Spleen (tissue), 11 donors: ENCODE data around the gene TMEM185A. TPM values are rescaled to one million over a fixed set of nuclear protein-coding genes. Genes with fewer than 3 reads are reported as not detected.

ENCODE experiments used
- DNase-seq: peaks from one replicate; pipeline ENCODE4 v3.0.0-alpha.2; 2020
- H3K27ac ChIP-seq, 8 donors: fragments of 200-600 bp; sonication (generic) in 7 of 8; 1 replicate in 4 of 8; 2 replicates in 4 of 8; pipeline versions ENCODE4 v1.5.0 to v1.8.0; 2016 to 2021; ENCODE audit warnings: inconsistent platforms in 4 of 8, mild to moderate bottlenecking in 4 of 8, moderate library complexity in 1 of 8
- H3K27me3 ChIP-seq, 7 donors: fragments of 200-600 bp; sonication (generic) in 6 of 7; replicated peaks in 1 of 7; 1 replicate in 4 of 7; 2 replicates in 3 of 7; pipeline versions ENCODE4 v1.5.0 to v1.8.0; 2016 to 2021; ENCODE audit warnings: inconsistent platforms in 3 of 7, mild to moderate bottlenecking in 1 of 7
- H3K36me3 ChIP-seq, 6 donors: fragments of 200-600 bp; sonication (generic) in 5 of 6; 1 replicate in 4 of 6; 2 replicates in 2 of 6; pipeline versions ENCODE4 v1.5.0 to v1.8.0; 2016 to 2021; ENCODE audit warnings: inconsistent platforms in 2 of 6
- H3K4me1 ChIP-seq, 6 donors: fragments of 200-600 bp; sonication (generic) in 5 of 6; 1 replicate in 3 of 6; 2 replicates in 3 of 6; pipeline versions ENCODE4 v1.5.0 to v1.8.0; 2016 to 2021; ENCODE audit warnings: inconsistent platforms in 3 of 6
- H3K4me3 ChIP-seq, 8 donors: fragments of 200-600 bp; sonication (generic) in 7 of 8; 1 replicate in 4 of 8; 2 replicates in 4 of 8; pipeline versions ENCODE4 v1.5.0 to v1.8.0; 2016 to 2021; ENCODE audit warnings: inconsistent platforms in 4 of 8, mild to moderate bottlenecking in 4 of 8, moderate library complexity in 2 of 8
- H3K9me3 ChIP-seq, 8 donors: fragments of 200-600 bp; sonication (generic) in 7 of 8; 1 replicate in 4 of 8; 2 replicates in 4 of 8; pipeline versions ENCODE4 v1.5.0 to v1.8.0; 2016 to 2021; ENCODE audit warnings: inconsistent platforms in 4 of 8
- POLR2A ChIP-seq, 3 donors: fragments of 450-650 bp; IDR thresholded peaks; one replicate each; pipeline ENCODE4 v1.5.1; 2017; ENCODE audit warnings: antibody characterized with exemption in 3 of 3, mild to moderate bottlenecking in 1 of 3
- POLR2AphosphoS5 ChIP-seq, 3 donors: sonication (generic); formaldehyde crosslinking; IDR thresholded peaks; one replicate each; pipeline ENCODE4 v1.5.1; 2017; ENCODE audit warnings: antibody characterized with exemption in 3 of 3
- WGBS, 5 donors: extraction: QIAGEN DNeasy Blood & Tissue Kit in 3 of 5; methylation state at CpG; one replicate each; pipeline versions ENCODE4 v1.1.5 to v1.1.7; 2013 to 2018; 5-methylcytosine and 5-hydroxymethylcytosine counted together
- intact Hi-C: fragments of 100-400 bp; cut with DNase I; formaldehyde crosslinking; loops from one replicate; pipeline ENCODE4 v1.15.0; 2023; ENCODE audit warnings: low total_unique reads
- polyA plus RNA-seq, 3 donors: library from polyadenylated mRNA; stranded (reverse); fragments of 200-250 nt; gene quantifications; one replicate each; pipeline ENCODE4 v1.2.1, GENCODE V29; 2013
- total RNA-seq, 7 donors: library from RNA; depleted of rRNA in 3 of 7; stranded (reverse); fragments of >200 nt in 3 of 7; fragmentation: NEBNext Ultra II Directional in 4 of 7; extraction: Animal tissue kit (Norgen Biotek cat#: 25700) in 4 of 7; gene quantifications; one replicate each; pipeline versions ENCODE4 v1.1.0 to v1.2.1, GENCODE V29; 2016 to 2021
- TF ChIP-seq, protein P1 (sequence below), 11 experiments: fragments of 200-600 bp in 7 of 11; fragments of 450-650 bp in 4 of 11; sonication (generic) in 4 of 11; IDR thresholded peaks in 8 of 11; conservative IDR thresholded peaks in 3 of 11; 1 replicate in 7 of 11; 2 replicates in 4 of 11; pipeline versions ENCODE4 v1.4.0 to v1.8.0; 2016 to 2021; ENCODE audit warnings: antibody characterized with exemption in 11 of 11, inconsistent platforms in 4 of 11, mild to moderate bottlenecking in 1 of 11
- donor health status: healthy with polysubstance abuse.
- donor health status: DM: no; HTN: no; CAD: no; lungs with moderate emphysema.
- donor health status: DM: no; HTN: no; CAD: no.
- donor health status: Bipolar disorder and iron deficiency.
- donor health status: healthy.
- donor health status: DM: no; HTN: no; CAD: no.
- donor health status: DM: yes; HTN: yes; CAD: no.

The TMEM185A gene
- total and polyA plus RNA-seq, 10 donors, result 11.3 to 48.3 (median 30.4) TPM

DNA sequence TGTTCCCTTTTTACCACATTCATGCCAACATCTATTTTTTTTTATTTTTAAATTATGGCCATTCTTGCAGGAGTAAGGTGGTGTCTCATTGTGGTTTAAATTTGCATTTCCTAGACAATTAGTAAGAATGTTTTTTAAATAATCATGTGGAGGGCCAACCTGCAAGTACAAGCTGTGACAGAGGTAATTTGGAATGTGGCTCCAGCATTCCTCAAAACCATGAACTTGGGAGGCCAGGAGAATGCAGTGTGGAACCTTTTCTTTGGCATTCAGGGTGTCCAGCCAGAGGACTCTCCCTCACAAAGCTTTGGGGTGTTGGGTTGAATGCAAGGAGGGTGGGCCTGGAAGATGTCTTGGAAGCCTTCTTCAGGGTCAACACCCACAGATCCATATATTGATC, 7.3 kb upstream of the TMEM185A start:
- DNase-seq, result no peak
- no peak overlapping the region for H3K4me3 ChIP-seq
- H3K27me3 ChIP-seq, result peaks cover 0 to 5% (median 0%) of the 10 kb centered on the region in 7 donors
- H3K4me1 ChIP-seq, result no peaks in the 10 kb centered on the region
- peaks cover 0 to 5% (median 0%) of the 10 kb centered on the region in 8 donors for H3K9me3 ChIP-seq
- TF ChIP-seq POLR2AphosphoS5 (IDR thresholded peaks at IDR 0.05) (no peak), POLR2A (IDR thresholded peaks at IDR 0.05) (no peak)
- TF ChIP-seq, protein P1, sequence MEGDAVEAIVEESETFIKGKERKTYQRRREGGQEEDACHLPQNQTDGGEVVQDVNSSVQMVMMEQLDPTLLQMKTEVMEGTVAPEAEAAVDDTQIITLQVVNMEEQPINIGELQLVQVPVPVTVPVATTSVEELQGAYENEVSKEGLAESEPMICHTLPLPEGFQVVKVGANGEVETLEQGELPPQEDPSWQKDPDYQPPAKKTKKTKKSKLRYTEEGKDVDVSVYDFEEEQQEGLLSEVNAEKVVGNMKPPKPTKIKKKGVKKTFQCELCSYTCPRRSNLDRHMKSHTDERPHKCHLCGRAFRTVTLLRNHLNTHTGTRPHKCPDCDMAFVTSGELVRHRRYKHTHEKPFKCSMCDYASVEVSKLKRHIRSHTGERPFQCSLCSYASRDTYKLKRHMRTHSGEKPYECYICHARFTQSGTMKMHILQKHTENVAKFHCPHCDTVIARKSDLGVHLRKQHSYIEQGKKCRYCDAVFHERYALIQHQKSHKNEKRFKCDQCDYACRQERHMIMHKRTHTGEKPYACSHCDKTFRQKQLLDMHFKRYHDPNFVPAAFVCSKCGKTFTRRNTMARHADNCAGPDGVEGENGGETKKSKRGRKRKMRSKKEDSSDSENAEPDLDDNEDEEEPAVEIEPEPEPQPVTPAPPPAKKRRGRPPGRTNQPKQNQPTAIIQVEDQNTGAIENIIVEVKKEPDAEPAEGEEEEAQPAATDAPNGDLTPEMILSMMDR (IDR thresholded peaks at IDR 0.05 in 8 of 11, conservative IDR thresholded peaks at IDR 0.05 in 3 of 11), result no peak
- no peak overlapping the region for H3K27ac ChIP-seq
- intact Hi-C loops, result no loop called here
- no peaks in the 10 kb centered on the region for H3K36me3 ChIP-seq

DNA sequence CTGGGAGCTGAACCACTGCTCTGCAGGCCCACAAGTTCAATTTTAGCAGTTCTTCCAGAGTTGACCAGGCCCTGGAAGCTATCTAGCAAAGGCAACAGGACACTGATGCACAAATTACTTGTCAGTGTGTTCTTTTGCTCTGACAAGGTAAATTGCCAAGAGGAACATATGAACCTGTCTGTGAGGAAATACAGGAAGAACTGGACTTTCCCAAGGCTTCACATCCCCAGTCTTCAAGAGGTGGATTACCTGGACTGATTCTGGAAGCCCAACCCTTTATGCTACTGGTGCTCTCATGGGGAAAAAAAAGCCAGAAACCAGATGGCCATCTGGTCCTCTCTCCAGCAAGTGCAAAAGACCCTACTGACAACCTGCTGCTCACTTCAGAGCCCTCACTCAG, 1.9 kb upstream of the TMEM185A start:
- H3K36me3 ChIP-seq, result no peaks in the 10 kb centered on the region
- intact Hi-C loops, result no loop called here
- no peaks in the 10 kb centered on the region for H3K27me3 ChIP-seq
- no peak overlapping the region for H3K27ac ChIP-seq
- H3K4me1 ChIP-seq, result peaks cover 0 to 31% (median 16%) of the 10 kb centered on the region in 6 donors
- H3K9me3 ChIP-seq, result peaks cover 0 to 5% (median 0%) of the 10 kb centered on the region in 8 donors
- DNase-seq, result no peak
- TF ChIP-seq, protein P1 (IDR thresholded peaks at IDR 0.05 in 8 of 11, conservative IDR thresholded peaks at IDR 0.05 in 3 of 11), result no peak
- TF ChIP-seq POLR2A (IDR thresholded peaks at IDR 0.05) (no peak), POLR2AphosphoS5 (IDR thresholded peaks at IDR 0.05) (no peak)
- H3K4me3 ChIP-seq, result no peak overlapping the region

- intact Hi-C loops, result no loop called here
- H3K27me3 ChIP-seq, result no peaks in the 10 kb centered on the region
- no peaks in the 10 kb centered on the region for H3K36me3 ChIP-seq
- peak overlapping the region; percentile 50 to 84 (median 76) for H3K4me3 ChIP-seq
- WGBS, 5 donors, result 8 to 41% (median 11%) methylated on average over 15 to 16 of the region's 16 CpGs
- TF ChIP-seq POLR2A (IDR thresholded peaks at IDR 0.05) (no peak), POLR2AphosphoS5 (IDR thresholded peaks at IDR 0.05) (no peak)
- TF ChIP-seq, protein P1 (IDR thresholded peaks at IDR 0.05 in 8 of 11, conservative IDR thresholded peaks at IDR 0.05 in 3 of 11), result no peak
- peak overlapping the region in 7 of 8 donors; percentile 58 to 84 (median 80) for H3K27ac ChIP-seq
- no peaks in the 10 kb centered on the region for H3K9me3 ChIP-seq
- peaks cover 0 to 39% (median 18%) of the 10 kb centered on the region in 6 donors for H3K4me1 ChIP-seq
- DNase-seq, result no peak
These were observed 835 bp downstream of the TMEM185A start for GRCh38 chrX:149630681-149631233.

DNA sequence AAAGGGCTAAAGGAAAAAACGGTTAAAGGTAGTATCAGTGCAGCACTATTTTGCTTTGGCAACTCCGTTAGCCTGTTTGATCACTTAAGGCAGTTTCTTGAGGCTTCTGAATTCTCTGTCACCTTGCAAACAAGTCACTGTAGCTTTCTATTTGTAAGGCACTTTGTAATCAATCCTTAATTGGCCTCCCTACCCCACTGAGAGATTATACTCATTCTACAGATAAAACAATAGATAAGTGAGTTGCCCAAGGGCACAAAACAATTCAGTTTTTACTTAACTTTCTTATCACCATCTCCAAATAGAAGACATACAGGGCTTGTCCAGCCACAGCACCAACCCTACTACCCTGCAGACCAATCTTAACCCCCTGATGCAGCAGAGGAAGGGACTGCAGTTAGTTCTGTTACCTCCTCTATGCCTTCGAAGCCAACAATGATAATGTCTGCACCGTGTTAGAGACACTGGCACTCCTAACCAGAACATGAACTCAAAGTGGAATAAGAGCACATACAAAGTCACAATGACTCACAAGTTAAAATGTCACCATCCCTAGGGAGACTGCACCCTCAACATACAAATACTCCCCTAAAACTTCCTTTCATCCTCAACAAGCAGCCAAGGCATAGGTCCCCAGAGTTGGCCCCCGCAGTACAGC, 1.7 kb downstream of the TMEM185A start:
- H3K27ac ChIP-seq, result peak overlapping the region in 4 of 8 donors; percentile 80 to 84 (median 81)
- intact Hi-C loops, result no loop called here
- TF ChIP-seq POLR2AphosphoS5 (IDR thresholded peaks at IDR 0.05), result no peak
- TF ChIP-seq POLR2A (IDR thresholded peaks at IDR 0.05), result no peak
- TF ChIP-seq, protein P1 (IDR thresholded peaks at IDR 0.05 in 8 of 11, conservative IDR thresholded peaks at IDR 0.05 in 3 of 11), result no peak
- no peaks in the 10 kb centered on the region for H3K36me3 ChIP-seq
- peak overlapping the region in 5 of 8 donors; percentile 67 to 84 (median 83) for H3K4me3 ChIP-seq
- no peaks in the 10 kb centered on the region for H3K9me3 ChIP-seq
- WGBS, 5 donors, result 63 to 94% (median 75%) methylated on average over 4 to 5 of the region's 5 CpGs
- no peak for DNase-seq
- H3K27me3 ChIP-seq, result no peaks in the 10 kb centered on the region
- peaks cover 0 to 42% (median 18%) of the 10 kb centered on the region in 6 donors for H3K4me1 ChIP-seq
